ENCODE results near the gene GPR137C.

The GPR137C gene, protein sequence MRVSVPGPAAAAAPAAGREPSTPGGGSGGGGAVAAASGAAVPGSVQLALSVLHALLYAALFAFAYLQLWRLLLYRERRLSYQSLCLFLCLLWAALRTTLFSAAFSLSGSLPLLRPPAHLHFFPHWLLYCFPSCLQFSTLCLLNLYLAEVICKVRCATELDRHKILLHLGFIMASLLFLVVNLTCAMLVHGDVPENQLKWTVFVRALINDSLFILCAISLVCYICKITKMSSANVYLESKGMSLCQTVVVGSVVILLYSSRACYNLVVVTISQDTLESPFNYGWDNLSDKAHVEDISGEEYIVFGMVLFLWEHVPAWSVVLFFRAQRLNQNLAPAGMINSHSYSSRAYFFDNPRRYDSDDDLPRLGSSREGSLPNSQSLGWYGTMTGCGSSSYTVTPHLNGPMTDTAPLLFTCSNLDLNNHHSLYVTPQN

DNA sequence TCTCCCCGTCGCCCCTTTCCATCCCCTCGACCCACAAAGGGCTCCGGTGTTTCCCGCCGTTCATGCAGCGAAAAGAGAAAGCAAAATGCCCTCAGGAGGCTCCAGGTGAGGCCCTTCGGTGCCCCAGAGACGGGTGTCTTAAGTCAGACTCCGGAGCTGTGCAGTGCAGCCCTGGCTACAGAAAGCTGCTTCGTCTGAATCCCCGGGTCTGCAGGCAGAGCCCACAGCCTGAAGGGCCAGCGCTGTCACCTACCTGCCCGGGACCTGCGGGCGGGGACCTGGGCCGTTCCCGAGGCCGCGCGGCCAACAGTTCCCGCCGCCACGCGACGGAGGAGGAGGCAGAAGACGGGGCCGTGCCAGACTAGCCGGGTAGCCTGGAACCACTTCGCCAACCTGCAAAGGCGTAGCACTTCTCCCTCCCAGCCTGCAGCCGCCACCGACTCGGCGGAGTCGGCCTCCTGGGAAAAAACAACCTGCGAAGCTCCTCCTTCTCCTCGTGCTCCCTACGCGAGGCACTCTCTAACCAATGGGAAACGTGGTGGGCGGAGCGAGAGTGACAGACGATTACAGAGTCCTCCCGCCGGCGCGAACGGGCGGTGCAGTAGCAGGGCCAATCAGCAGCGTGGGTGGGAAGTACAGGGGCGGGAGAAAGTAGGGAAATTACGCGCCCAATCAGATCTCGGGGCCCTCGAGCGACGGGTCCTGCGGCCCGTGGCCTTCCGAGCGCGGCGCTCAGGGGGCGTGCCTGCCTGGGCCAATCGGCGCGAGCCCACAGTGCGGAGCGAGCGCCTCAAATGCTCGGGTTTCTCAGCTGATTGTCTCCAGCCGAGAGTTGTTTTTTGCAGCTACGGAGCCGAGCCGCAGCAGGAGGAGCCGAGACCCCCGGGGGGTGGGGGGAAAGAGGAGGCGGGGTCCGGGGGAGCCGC lies at the start of gene GPR137C, which contains the start of gene TXNDC16:
GPR137C (plus strand) TSS at position 774 of the 926 bp plus-strand sequence. CDS start 312 bp downstream, outside the sequence.
TXNDC16 (minus strand) TSS at position 443 of the 926 bp plus-strand sequence. CDS start 8,948 bp downstream, outside the sequence.
- DNase-seq (ENCODE audit: insufficient read length, low spot score) (peak; percentile 69), FAIRE-seq (peak; percentile 95)
- peak; percentile 69 for TF ChIP-seq POLR2A (IDR thresholded peaks at IDR 0.05; ENCODE audit: low read depth, low read length)

DNA sequence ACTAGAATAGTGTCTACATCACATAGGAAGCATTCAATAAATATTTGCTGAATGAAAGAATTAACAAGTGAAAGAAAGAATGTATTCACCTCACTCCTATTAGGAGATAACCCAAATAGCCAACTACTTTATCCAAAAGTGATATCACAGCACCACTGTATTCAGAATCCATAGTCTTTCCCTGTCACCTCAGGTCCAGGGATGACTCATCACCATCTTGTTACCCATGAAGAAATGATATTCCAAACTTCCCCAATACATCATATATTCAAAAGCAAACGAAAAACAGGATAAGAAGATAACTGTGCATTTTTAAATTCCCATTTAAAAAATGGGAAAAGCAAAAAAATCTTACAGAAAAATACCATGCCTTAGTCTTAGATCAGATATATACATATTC lies 39.4 kb upstream of the GPR137C start:
- no peak for TF ChIP-seq POLR2A (IDR thresholded peaks at IDR 0.05; ENCODE audit: low read depth, low read length)
- no peak for FAIRE-seq
- DNase-seq (ENCODE audit: insufficient read length, low spot score), result no peak

DNA sequence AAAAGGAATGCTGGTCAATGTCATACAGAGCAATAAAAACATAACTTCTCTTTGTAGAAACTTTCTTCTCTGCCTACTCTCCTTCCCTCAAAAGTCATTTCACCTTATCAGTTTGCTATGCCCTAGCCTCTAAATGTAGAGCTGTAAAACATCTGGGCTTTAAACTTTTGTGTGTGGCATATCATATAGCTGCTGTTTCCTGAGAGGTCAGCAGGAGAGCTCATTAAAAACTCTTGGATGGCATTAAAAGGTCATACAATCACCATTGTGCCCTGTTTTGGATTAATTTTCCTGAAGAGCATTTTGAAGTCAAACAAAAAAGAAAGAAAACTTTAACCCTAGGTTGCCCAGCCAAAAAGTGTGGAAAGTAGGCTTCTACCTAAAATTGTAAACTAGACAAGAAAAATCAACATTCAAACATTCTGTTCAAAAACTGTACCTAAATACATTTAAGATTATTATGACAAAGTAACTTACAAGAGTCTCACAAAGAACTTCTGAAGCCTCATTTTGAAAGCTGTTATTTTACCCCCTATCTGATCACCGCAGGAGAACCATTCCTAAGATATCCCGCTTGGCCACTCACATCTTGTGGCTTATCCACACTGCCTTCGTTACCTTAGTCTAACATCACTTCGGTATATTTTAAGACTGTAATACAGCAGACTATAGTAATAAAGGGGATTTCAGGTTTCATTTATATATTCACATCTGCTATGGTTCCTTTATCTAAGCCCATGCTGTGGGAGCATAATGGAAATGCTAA lies 38.4 kb upstream of the GPR137C start:
- FAIRE-seq (no peak), DNase-seq (ENCODE audit: insufficient read length, low spot score) (no peak)

DNA sequence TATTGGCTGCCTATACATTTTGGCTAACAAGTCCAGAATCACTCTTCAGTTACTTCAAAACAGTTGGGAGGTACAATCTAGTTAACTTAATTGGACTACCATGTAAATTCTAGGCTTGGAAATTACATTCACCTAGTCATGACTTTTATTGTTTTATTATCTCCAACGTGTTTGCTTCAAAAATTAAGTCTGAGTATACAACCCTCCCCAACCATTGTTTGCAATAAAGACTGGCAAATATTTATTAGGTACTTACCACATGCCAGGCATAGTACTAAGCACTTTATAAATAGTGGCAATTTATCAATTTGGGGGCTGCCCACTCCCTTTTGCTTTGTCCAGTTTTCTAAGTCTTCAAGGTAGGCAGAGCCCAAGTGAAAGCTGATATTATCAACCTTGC lies 30.6 kb upstream of the GPR137C start:
- DNase-seq (ENCODE audit: insufficient read length, low spot score) (no peak), FAIRE-seq (no peak)
- TF ChIP-seq POLR2A (IDR thresholded peaks at IDR 0.05; ENCODE audit: low read depth, low read length), result no peak

More for the DNA sequence above, 38.4 kb upstream of the GPR137C start:
- TF ChIP-seq POLR2A (IDR thresholded peaks at IDR 0.05; ENCODE audit: low read depth, low read length), result no peak

DNA sequence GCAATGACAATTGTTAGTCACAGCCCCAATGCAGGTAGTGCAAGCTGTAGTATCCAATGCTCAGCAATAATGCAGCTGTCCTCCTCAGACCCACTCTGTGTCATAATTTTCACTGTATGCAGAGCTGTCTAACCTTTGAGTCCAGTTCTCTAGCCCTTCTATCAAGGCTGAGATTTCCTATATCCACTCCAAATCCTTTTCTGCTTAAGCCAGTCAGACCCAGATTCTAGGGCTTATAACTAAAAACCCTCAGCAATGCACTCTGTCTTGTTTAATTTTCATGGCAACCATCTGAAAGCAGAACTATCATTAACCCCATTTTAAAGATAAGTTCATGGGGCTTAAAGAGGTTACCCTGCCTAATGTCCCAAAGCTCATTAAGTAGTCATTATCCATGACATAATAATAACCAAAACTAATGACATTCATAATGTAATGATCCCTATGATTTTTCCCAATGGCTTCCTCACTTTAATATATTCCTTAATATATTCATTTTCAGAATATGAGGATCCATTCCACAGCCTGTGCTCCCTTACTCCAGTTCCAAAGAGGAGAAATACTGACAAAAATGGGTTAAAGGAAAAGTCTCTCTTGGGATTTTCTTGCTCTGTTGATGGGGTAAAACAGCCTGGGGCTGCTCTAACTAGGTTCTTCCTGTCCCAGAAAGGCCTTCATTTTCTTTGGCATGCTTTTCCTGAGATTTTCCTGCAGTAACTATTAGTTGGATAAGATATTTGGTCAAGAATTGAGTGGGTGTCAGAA lies 29.9 kb upstream of the GPR137C start:
- no peak for FAIRE-seq
- no peak for TF ChIP-seq POLR2A (IDR thresholded peaks at IDR 0.05; ENCODE audit: low read depth, low read length)
- DNase-seq (ENCODE audit: insufficient read length, low spot score), result no peak

DNA sequence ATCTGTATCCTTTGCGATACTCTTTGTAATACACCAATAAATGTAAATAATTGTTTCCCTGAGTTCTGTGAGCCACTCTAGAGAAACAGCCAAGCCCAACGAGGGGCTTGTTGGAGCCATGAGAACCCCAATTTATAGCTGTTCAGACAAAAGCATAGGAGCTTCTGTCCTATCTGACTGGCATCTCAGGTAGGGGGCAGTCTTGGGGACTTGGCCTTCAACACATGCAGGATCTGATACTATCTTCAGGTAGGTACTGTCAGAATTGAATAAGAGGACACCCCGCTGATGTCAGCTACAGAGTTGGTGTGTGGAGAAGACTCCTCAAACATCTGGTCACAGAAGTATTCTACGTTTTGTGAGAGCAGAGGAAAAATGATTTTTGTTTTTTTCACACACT lies 25.6 kb upstream of the GPR137C start:
- FAIRE-seq, result no peak
- DNase-seq (ENCODE audit: insufficient read length, low spot score), result no peak
- no peak for TF ChIP-seq POLR2A (IDR thresholded peaks at IDR 0.05; ENCODE audit: low read depth, low read length)

DNA sequence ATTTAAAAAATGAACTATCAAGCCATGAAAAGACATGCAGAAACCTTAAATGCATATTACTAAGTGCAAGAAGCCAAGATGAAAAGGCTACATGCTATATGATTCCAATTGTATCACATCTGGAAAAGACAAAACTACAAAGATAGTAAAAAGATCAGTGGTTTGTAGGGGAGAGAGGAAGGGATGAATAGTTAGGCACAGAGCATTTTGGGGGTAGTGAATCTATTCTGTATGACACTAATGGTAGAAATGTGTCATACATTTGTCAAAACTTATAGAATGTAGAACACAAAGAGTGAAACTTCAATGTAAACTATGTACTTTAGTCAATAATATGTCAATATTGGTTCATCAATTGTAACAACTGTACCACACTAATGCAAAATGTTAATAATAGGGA lies 21.2 kb upstream of the GPR137C start:
- no peak for TF ChIP-seq POLR2A (IDR thresholded peaks at IDR 0.05; ENCODE audit: low read depth, low read length)
- FAIRE-seq (no peak), DNase-seq (ENCODE audit: insufficient read length, low spot score) (no peak)

DNA sequence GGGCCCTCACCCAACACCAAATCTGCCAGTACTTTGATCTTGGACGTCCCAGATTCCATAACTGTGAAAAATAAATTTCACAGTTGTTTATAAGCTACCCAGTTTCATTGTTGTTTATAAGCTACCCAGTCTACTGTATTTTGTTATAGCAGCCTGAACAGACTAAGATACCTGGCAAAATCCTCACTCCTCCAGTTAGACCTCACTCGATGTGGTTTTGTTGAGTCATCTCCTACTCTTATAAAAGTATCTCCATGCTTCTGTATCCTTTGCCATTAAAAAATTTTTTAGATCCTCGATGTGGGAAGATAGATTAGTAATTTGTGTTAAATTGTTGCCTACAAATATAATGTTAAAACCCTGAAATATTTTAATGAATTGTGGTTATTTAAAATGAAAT lies 16.4 kb upstream of the GPR137C start:
- no peak for TF ChIP-seq POLR2A (IDR thresholded peaks at IDR 0.05; ENCODE audit: low read depth, low read length)
- DNase-seq (ENCODE audit: insufficient read length, low spot score) (no peak), FAIRE-seq (no peak)

DNA sequence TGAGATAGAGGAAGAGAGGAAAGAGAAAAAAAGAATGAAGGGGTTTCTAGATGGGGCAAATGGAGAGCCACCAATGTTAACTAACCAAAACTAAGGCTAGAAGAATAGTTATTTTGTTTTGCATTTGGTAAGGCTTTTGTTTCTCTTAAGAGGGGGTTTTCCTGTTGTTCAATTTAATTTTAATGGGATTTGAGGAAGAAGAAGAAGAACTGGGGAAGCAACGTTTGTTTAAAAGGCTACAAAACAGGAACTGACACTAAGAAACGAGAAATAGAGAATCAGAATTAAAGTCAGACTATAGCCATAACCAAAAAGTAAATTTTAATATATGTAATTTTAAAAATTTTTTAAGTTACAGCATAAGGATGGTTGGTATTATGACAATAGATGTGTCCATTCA lies 14.0 kb upstream of the GPR137C start:
- FAIRE-seq (no peak), DNase-seq (ENCODE audit: insufficient read length, low spot score) (no peak)
- TF ChIP-seq POLR2A (IDR thresholded peaks at IDR 0.05; ENCODE audit: low read depth, low read length), result no peak

DNA sequence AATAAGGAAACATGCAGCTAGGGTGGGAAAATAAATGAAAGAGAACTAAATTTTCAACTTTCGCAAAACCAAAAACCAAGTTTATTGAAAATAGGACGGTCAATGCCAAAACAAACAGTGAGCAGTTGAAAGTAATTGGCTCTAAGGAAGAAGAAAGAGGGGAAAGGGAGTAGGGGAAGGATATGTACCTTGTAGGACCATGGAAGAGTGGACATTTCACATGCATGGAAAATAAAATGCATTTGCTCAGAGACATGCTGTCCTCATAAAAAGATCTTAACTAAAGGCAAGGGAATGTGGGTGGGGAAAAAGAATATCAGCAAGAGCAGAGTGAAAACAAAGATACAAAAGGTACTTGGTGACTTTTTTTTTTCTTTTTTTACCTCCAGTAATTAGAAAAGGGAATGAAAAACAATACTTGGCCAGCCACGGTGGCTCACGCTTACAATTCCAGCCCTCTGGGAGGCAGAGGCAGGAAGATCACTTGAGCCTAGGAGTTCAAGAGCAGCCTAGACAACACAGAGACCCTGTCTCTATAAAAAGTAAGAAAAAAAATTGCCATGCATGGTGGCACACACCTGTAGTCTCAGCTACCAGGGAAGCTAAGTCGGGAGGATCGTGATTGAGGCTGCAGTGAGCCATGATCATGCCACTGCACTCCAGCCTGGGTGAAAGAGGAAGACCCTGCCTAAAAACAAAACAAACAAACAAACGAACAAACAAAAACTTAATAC lies 6.9 kb upstream of the GPR137C start:
- DNase-seq (ENCODE audit: insufficient read length, low spot score) (no peak), FAIRE-seq (no peak)
- TF ChIP-seq POLR2A (IDR thresholded peaks at IDR 0.05; ENCODE audit: low read depth, low read length), result no peak

DNA sequence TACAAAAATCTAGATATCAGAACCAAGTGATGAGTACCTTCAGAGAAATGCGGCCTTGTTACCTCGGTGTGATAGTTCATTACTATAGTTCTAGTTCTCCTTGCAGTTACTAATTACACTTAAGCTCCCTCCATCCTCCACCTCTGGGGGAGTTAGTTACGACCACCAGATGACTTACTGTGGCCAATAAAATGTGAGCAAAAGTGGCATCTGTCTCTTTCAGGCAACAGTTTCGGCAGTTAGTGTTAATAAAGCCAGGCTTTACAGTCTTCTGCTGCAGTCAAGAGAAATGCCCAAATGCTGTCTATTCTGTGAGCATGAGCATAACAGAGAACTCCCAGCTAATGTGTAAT lies 6.3 kb upstream of the GPR137C start:
- no peak for DNase-seq (ENCODE audit: insufficient read length, low spot score)
- no peak for FAIRE-seq
- no peak for TF ChIP-seq POLR2A (IDR thresholded peaks at IDR 0.05; ENCODE audit: low read depth, low read length)

DNA sequence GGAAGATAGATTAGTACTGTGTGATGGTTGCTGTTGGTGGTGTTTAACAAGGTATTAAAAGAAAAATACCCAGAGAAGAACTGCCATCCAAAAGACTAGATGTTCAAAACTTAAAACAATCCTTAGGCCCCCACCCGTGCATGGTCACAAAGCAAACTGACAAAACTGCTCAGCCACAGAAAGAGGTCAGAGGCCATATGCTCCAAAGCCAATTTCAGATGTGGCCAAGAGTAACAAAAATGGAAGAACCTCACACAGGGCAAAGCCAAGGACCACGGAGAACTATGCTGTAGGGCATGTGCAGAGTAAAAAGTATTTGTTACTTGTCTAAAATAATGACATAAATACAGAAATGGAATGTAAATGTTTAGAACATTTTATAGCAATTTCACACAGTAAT lies 5.6 kb upstream of the GPR137C start:
- TF ChIP-seq POLR2A (IDR thresholded peaks at IDR 0.05; ENCODE audit: low read depth, low read length), result no peak
- FAIRE-seq (no peak), DNase-seq (ENCODE audit: insufficient read length, low spot score) (no peak)

All from H54 (cell line).